Measurements from ENCODE around the gene UBE2A.

The UBE2A gene

DNA sequence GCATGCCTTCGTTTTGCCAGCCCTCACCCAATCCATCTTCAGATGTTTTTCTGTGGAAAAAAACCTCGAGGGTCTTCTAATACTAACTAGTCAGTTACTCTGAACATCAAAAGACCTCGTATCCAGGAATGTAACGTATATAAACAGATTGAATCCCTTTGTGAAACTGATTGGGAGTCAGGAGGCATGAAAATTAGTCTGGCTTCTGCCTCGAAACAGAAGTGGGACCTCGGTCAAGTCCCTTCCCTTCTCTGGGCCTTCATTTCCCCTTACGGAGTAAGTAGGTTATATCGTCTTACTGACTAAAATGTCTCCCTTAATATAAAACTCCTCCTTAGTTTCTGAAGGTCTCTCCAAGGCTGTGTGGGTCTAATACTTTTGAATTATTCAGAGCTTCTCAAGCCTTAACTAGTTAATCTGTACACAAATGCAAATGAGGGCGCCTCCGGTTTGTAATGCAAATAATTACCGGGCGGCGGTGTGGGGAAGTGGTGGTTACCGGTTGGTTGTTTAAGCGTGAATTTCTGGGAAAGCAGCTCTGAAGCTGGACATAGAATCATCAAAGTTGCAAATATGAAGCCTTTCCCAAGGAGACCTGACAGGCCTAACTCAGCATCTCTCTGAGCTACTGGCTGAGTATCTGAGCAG, 43.3 kb downstream of the UBE2A start:
- peak overlapping the region; percentile 35 for H3K4me3 ChIP-seq (ENCODE audit: low read length)
- no peaks in the 10 kb centered on the region for H3K27me3 ChIP-seq (ENCODE audit: control insufficient read depth, insufficient read depth, low read length)
- peaks cover 4% of the 10 kb centered on the region for H3K9me3 ChIP-seq (ENCODE audit: control insufficient read depth, low read depth, low read length)
- H3K9ac ChIP-seq (ENCODE audit: low read length): no peak overlapping the region
- H3K27ac ChIP-seq (ENCODE audit: low read length): no peak overlapping the region
- peaks cover 12% of the 10 kb centered on the region for H3K4me1 ChIP-seq (ENCODE audit: control insufficient read depth, low read depth, low read length)
- H3K36me3 ChIP-seq (ENCODE audit: control insufficient read depth, low read depth, low read length): no peaks in the 10 kb centered on the region

DNA sequence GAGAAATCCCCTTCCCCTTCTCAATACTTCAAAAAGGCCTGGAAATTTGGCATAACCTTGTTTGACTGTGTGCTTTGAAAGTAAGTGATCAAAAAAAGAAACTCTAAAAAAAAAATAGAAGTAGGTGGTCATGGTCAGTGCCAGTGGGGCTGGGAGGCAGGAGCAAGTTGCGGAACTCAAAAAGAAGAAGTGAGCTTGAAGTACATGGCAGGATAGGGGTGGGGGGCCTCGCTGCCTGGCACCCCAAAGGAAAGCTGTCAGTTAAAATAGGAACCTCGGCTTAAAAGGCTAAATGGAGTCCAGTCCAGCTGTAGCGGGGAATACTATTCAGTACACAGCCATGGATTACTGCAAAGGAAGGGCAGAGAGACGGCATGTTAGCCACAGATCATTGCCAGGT, 44.1 kb downstream of the UBE2A start:
- Histone ChIP-seq H3K36me3 (ENCODE audit: control insufficient read depth, low read depth, low read length) (no peaks in the 10 kb centered on the region), H3K9ac (ENCODE audit: low read length) (no peak overlapping the region), H3K9me3 (ENCODE audit: control insufficient read depth, low read depth, low read length) (peaks cover 4% of the 10 kb centered on the region), H3K4me3 (ENCODE audit: low read length) (no peak overlapping the region), H3K27me3 (ENCODE audit: control insufficient read depth, insufficient read depth, low read length) (no peaks in the 10 kb centered on the region), H3K27ac (ENCODE audit: low read length) (no peak overlapping the region), H3K4me1 (ENCODE audit: control insufficient read depth, low read depth, low read length) (peaks cover 12% of the 10 kb centered on the region)

GRCh38 chrX:119622356-119623232, 48.2 kb downstream of the UBE2A start:
- no peaks in the 10 kb centered on the region for H3K36me3 ChIP-seq (ENCODE audit: control insufficient read depth, low read depth, low read length)
- H3K9me3 ChIP-seq (ENCODE audit: control insufficient read depth, low read depth, low read length): peaks cover 9% of the 10 kb centered on the region
- no peak overlapping the region for H3K27ac ChIP-seq (ENCODE audit: low read length)
- H3K27me3 ChIP-seq (ENCODE audit: control insufficient read depth, insufficient read depth, low read length): no peaks in the 10 kb centered on the region
- no peak overlapping the region for H3K4me3 ChIP-seq (ENCODE audit: low read length)
- no peak overlapping the region for H3K9ac ChIP-seq (ENCODE audit: low read length)
- peaks cover 7% of the 10 kb centered on the region for H3K4me1 ChIP-seq (ENCODE audit: control insufficient read depth, low read depth, low read length)

GRCh38 chrX:119624417-119624816, 50.1 kb downstream of the UBE2A start:
- H3K9ac ChIP-seq (ENCODE audit: low read length): no peak overlapping the region
- peaks cover 9% of the 10 kb centered on the region for H3K9me3 ChIP-seq (ENCODE audit: control insufficient read depth, low read depth, low read length)
- no peak overlapping the region for H3K4me3 ChIP-seq (ENCODE audit: low read length)
- no peaks in the 10 kb centered on the region for H3K27me3 ChIP-seq (ENCODE audit: control insufficient read depth, insufficient read depth, low read length)
- H3K36me3 ChIP-seq (ENCODE audit: control insufficient read depth, low read depth, low read length): no peaks in the 10 kb centered on the region
- no peak overlapping the region for H3K27ac ChIP-seq (ENCODE audit: low read length)
- no peaks in the 10 kb centered on the region for H3K4me1 ChIP-seq (ENCODE audit: control insufficient read depth, low read depth, low read length)

GRCh38 chrX:119624951-119625668, 50.7 kb downstream of the UBE2A start:
- Histone ChIP-seq H3K36me3 (ENCODE audit: control insufficient read depth, low read depth, low read length) (no peaks in the 10 kb centered on the region), H3K27ac (ENCODE audit: low read length) (no peak overlapping the region), H3K27me3 (ENCODE audit: control insufficient read depth, insufficient read depth, low read length) (no peaks in the 10 kb centered on the region), H3K9me3 (ENCODE audit: control insufficient read depth, low read depth, low read length) (peaks cover 9% of the 10 kb centered on the region), H3K4me3 (ENCODE audit: low read length) (no peak overlapping the region), H3K4me1 (ENCODE audit: control insufficient read depth, low read depth, low read length) (no peaks in the 10 kb centered on the region), H3K9ac (ENCODE audit: low read length) (no peak overlapping the region)

- Histone ChIP-seq H3K9ac (ENCODE audit: low read length) (no peak overlapping the region), H3K9me3 (ENCODE audit: control insufficient read depth, low read depth, low read length) (peaks cover 9% of the 10 kb centered on the region), H3K27me3 (ENCODE audit: control insufficient read depth, insufficient read depth, low read length) (no peaks in the 10 kb centered on the region), H3K4me3 (ENCODE audit: low read length) (no peak overlapping the region), H3K4me1 (ENCODE audit: control insufficient read depth, low read depth, low read length) (no peaks in the 10 kb centered on the region), H3K27ac (ENCODE audit: low read length) (no peak overlapping the region), H3K36me3 (ENCODE audit: control insufficient read depth, low read depth, low read length) (no peaks in the 10 kb centered on the region)
Measured at GRCh38 chrX:119625843-119626242, 51.5 kb downstream of the UBE2A start.
